Fibroblast of lung (primary cell): Measurements from ENCODE around the gene TFEC. TPM values are rescaled to one million over a fixed set of nuclear protein-coding genes. Genes with fewer than 3 reads are reported as not detected.

Experiments used
- DNase-seq, 2 donors: peaks; one replicate each; pipeline versions ENCODE4 v3.0.0 to v3.0.0-alpha.2; 2010; ENCODE audit warnings: low read depth in 2 of 2
- H2AFZ ChIP-seq: 2 replicates; pipeline ENCODE4 v1.5.1; 2012; ENCODE audit warnings: low read length, control low read depth, inconsistent platforms
- H3K27ac ChIP-seq: 2 replicates; pipeline ENCODE4 v1.5.1; 2011; ENCODE audit warnings: low read length, control low read depth; ENCODE audit not compliant: insufficient read depth
- H3K27me3 ChIP-seq: 2 replicates; pipeline ENCODE4 v1.5.1; 2011; ENCODE audit warnings: mild to moderate bottlenecking, low read length; ENCODE audit not compliant: control insufficient read depth, insufficient read depth
- H3K36me3 ChIP-seq: 2 replicates; pipeline ENCODE4 v1.5.1; 2011; ENCODE audit warnings: low read length; ENCODE audit not compliant: control insufficient read depth, insufficient read depth
- H3K4me1 ChIP-seq: 2 replicates; pipeline ENCODE4 v1.5.1; 2011; ENCODE audit warnings: low read length; ENCODE audit not compliant: control insufficient read depth, insufficient read depth; ENCODE audit errors: extremely low read depth
- H3K4me2 ChIP-seq: 2 replicates; pipeline ENCODE4 v1.5.1; 2011; ENCODE audit warnings: low read length, control low read depth; ENCODE audit not compliant: insufficient read depth; ENCODE audit errors: extremely low read depth
- H3K4me3 ChIP-seq, 4 experiments: fragments of 200-600 bp in 1 of 4; sonication (generic) in 1 of 4; replicated peaks in 1 of 4; 2 replicates each; pipeline ENCODE4 v1.5.1; 2011 to 2016; ENCODE audit warnings: low read length in 4 of 4, low read depth in 3 of 4, mild to moderate bottlenecking in 3 of 4, control low read depth in 2 of 4, inconsistent platforms in 1 of 4, mixed read lengths in 1 of 4; ENCODE audit not compliant: insufficient read depth in 1 of 4; ENCODE audit errors: control extremely low read depth in 1 of 4
- H3K79me2 ChIP-seq: 2 replicates; pipeline ENCODE4 v1.5.1; 2012; ENCODE audit warnings: mild to moderate bottlenecking, low read length, inconsistent platforms; ENCODE audit not compliant: control insufficient read depth, insufficient read depth
- H3K9ac ChIP-seq: 2 replicates; pipeline ENCODE4 v1.5.1; 2011; ENCODE audit warnings: mild to moderate bottlenecking, low read length, control low read depth; ENCODE audit not compliant: insufficient read depth
- H3K9me3 ChIP-seq: 2 replicates; pipeline ENCODE4 v1.5.1; 2012; ENCODE audit warnings: low read depth, low read length; ENCODE audit not compliant: control insufficient read depth, insufficient read depth
- H4K20me1 ChIP-seq: 2 replicates; pipeline ENCODE4 v1.5.1; 2011; ENCODE audit warnings: low read length; ENCODE audit not compliant: control insufficient read depth, insufficient read depth; ENCODE audit errors: extremely low read depth
- CTCF ChIP-seq, 2 donors: IDR thresholded peaks in 1 of 2; conservative IDR thresholded peaks in 1 of 2; 1 replicate in 1 of 2; 2 replicates in 1 of 2; pipeline ENCODE4 v1.5.1; 2011 to 2012; ENCODE audit warnings: low read length in 2 of 2, control low read depth in 1 of 2, inconsistent platforms in 1 of 2, low read depth in 1 of 2, mild to moderate bottlenecking in 1 of 2
- EZH2 ChIP-seq: IDR thresholded peaks from 2 replicates; pipeline ENCODE4 v1.5.1; 2012; ENCODE audit warnings: low read length, control low read depth, mild to moderate bottlenecking; ENCODE audit errors: missing control alignments
- polyA plus RNA-seq, 2 donors: library from polyadenylated mRNA; depleted of rRNA in 1 of 2; stranded (reverse) in 1 of 2; unstranded in 1 of 2; fragments of >200 nt; gene quantifications; 2 replicates each; pipeline ENCODE4 v1.2.1, GENCODE V29; 2011 to 2012; ENCODE audit warnings: missing spikeins in 1 of 2
- total RNA-seq: library from RNA; depleted of rRNA; stranded (reverse); fragments of >200 nt; gene quantifications from 2 replicates; pipeline ENCODE4 v1.2.1, GENCODE V29; 2014

TFEC gene
- total and polyA plus RNA-seq, 2 donors (not counting 1 experiment from before 2014, with no cell fraction given) = 0.05 to 0.17 TPM

GRCh38 chr7:115975766-115976165 lies 54.8 kb downstream of the TFEC start:
- H3K4me2 ChIP-seq = no peak overlapping the region
- no peak overlapping the region for H2AFZ ChIP-seq
- no peak overlapping the region for H3K27ac ChIP-seq
- no peaks in the 10 kb centered on the region for H3K27me3 ChIP-seq
- H3K4me1 ChIP-seq = no peaks in the 10 kb centered on the region
- no peaks in the 10 kb centered on the region for H3K79me2 ChIP-seq
- H3K36me3 ChIP-seq = no peaks in the 10 kb centered on the region
- no peak for DNase-seq
- H3K9me3 ChIP-seq = no peaks in the 10 kb centered on the region
- TF ChIP-seq CTCF (conservative IDR thresholded peaks at IDR 0.05 in 1 of 2, IDR thresholded peaks at IDR 0.05 in 1 of 2; ENCODE audit: low read depth in 1 of 2, low read length in 2 of 2) (no peak), EZH2 (no peak)
- no peak overlapping the region for H3K9ac ChIP-seq
- no peak overlapping the region for H3K4me3 ChIP-seq
- H4K20me1 ChIP-seq = no peaks in the 10 kb centered on the region

- Histone ChIP-seq H3K79me2 (no peaks in the 10 kb centered on the region), H3K27ac (no peak overlapping the region), H2AFZ (no peak overlapping the region), H3K9me3 (no peaks in the 10 kb centered on the region), H3K4me3 (no peak overlapping the region), H3K27me3 (no peaks in the 10 kb centered on the region), H3K4me1 (no peaks in the 10 kb centered on the region), H3K9ac (no peak overlapping the region), H3K4me2 (no peak overlapping the region), H4K20me1 (no peaks in the 10 kb centered on the region), H3K36me3 (no peaks in the 10 kb centered on the region)
- no peak for DNase-seq
- no peak for TF ChIP-seq CTCF (conservative IDR thresholded peaks at IDR 0.05 in 1 of 2, IDR thresholded peaks at IDR 0.05 in 1 of 2; ENCODE audit: low read depth in 1 of 2, low read length in 2 of 2)
- TF ChIP-seq EZH2 = no peak
These were observed 57.2 kb downstream of the TFEC start for GRCh38 chr7:115973406-115973805.

GRCh38 chr7:115971506-115971905 lies 59.1 kb downstream of the TFEC start:
- DNase-seq = no peak
- H3K27ac ChIP-seq = no peak overlapping the region
- no peaks in the 10 kb centered on the region for H4K20me1 ChIP-seq
- H3K9me3 ChIP-seq = no peaks in the 10 kb centered on the region
- H3K4me3 ChIP-seq = no peak overlapping the region
- no peak overlapping the region for H3K9ac ChIP-seq
- H3K27me3 ChIP-seq = no peaks in the 10 kb centered on the region
- H2AFZ ChIP-seq = no peak overlapping the region
- no peaks in the 10 kb centered on the region for H3K4me1 ChIP-seq
- TF ChIP-seq CTCF (conservative IDR thresholded peaks at IDR 0.05 in 1 of 2, IDR thresholded peaks at IDR 0.05 in 1 of 2; ENCODE audit: low read depth in 1 of 2, low read length in 2 of 2) (no peak), EZH2 (no peak)
- no peaks in the 10 kb centered on the region for H3K36me3 ChIP-seq
- no peaks in the 10 kb centered on the region for H3K79me2 ChIP-seq
- no peak overlapping the region for H3K4me2 ChIP-seq
